ENCODE measurements around the gene LPIN2. TPM values are rescaled to one million over a fixed set of nuclear protein-coding genes. Genes with fewer than 3 reads are reported as not detected.
"Not testable (repeated sequence)": the region's sequence is repeated elsewhere in the genome, so short reads cannot be mapped to it uniquely, and the experiment has no call there.

LPIN2 gene
- total RNA-seq, 1 donor from 2014 or later = 44.9 TPM

DNA sequence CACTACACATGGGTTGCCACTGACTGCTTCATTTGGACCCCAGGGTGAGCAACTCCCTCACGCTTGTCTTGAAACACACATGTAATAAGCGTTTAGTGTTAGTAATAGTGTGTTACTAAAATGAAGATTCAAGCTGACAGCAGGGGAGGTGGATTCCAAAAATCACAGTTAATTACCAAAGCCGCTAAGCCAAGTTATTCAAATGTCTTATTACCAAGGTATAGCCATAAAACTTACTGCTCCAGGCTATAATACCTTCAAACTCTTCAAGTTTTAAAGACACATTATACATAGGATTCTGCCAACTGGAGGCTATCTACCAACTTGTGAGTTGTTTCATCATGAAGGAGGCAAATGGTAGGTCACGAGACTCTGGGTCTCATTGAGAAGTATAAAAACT is 2.9 kb downstream of the LPIN2 start:
- Mint-ChIP-seq H3K27ac (peak overlapping the region; percentile 31), H3K4me1 (peaks cover 38% of the 10 kb centered on the region), H3K4me3 (peak overlapping the region; percentile 27), H3K9me3 (no peaks in the 10 kb centered on the region), H3K36me3 (peaks cover 38% of the 10 kb centered on the region), H3K27me3 (ENCODE audit: low read depth) (no peaks in the 10 kb centered on the region)
- no peak for TF ChIP-seq CTCF (IDR thresholded peaks at IDR 0.05; ENCODE audit: unreplicated experiment)
- DNase-seq (ENCODE audit: low spot score in 2 of 2, unreplicated experiment in 2 of 2) = no peak

DNA sequence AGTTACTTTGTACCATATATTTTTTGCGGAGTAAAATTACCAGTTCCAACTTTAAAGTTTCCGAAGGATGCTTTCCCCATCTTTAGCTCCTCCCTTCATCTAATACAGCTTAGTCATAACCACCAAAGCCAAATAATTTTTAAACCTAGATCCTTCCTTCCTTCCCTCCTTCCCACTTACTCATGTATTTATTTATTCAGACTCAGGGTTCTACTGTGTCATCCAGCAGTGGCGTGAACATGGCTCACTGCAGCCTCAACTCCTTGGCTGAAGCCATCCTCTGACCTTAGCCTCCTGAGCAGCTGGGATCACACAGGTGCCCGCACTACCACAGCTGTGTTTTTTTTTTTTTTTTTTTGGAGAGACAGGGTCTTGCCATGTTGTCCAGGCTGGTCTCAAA is 4.4 kb downstream of the LPIN2 start:
- Mint-ChIP-seq H3K4me1 (peaks cover 31% of the 10 kb centered on the region), H3K36me3 (peaks cover 53% of the 10 kb centered on the region), H3K27ac (no peak overlapping the region), H3K9me3 (peaks cover 12% of the 10 kb centered on the region), H3K4me3 (no peak overlapping the region), H3K27me3 (ENCODE audit: low read depth) (no peaks in the 10 kb centered on the region)
- DNase-seq (ENCODE audit: low spot score in 2 of 2, unreplicated experiment in 2 of 2) = no peak
- no peak for TF ChIP-seq CTCF (IDR thresholded peaks at IDR 0.05; ENCODE audit: unreplicated experiment)

DNA sequence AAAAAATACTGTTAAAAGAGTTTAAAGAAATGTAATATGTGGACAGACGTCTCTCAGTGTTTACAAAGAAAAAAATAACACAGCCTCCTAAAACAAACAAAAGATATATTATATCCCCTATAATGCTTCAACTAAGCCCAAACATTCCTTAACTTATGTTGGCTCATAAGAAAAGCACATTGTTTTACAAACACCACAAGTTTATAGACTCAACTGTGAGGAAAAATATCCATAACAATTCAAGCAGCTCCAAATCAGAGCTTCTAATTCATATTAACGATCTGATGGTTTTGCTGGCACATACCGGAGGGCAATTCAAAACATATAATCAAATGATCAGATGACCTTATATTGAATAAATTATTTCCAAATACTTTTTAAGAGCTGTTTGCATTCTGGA is 5.5 kb downstream of the LPIN2 start:
- Mint-ChIP-seq H3K27ac (no peak overlapping the region), H3K9me3 (peaks cover 19% of the 10 kb centered on the region), H3K27me3 (ENCODE audit: low read depth) (no peaks in the 10 kb centered on the region), H3K36me3 (peaks cover 63% of the 10 kb centered on the region), H3K4me1 (peaks cover 29% of the 10 kb centered on the region), H3K4me3 (no peak overlapping the region)
- DNase-seq (ENCODE audit: low spot score in 2 of 2, unreplicated experiment in 2 of 2) = no peak
- no peak for TF ChIP-seq CTCF (IDR thresholded peaks at IDR 0.05; ENCODE audit: unreplicated experiment)

DNA sequence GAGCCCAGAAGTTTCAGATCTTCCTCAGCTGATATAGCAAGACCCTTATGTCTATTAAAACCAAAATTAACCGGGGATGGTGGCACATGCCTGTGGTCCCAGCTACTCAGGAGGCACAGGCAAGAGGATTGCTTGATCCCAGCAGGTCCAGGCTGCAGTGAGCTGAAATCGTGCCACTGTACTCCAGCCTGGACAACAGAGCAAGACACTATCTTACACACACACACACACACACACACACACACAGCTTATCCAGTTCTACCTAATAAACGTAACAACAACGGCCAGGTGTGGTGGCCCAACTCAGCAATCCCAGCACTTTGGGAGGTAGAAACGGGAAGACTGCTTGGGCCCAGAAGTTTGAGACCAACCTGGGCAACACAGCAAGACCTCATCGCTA is 7.5 kb downstream of the LPIN2 start:
- H3K36me3 Mint-ChIP-seq = peaks cover 74% of the 10 kb centered on the region
- peaks cover 11% of the 10 kb centered on the region for H3K4me1 Mint-ChIP-seq
- no peaks in the 10 kb centered on the region for H3K27me3 Mint-ChIP-seq (ENCODE audit: low read depth)
- no peak overlapping the region for H3K4me3 Mint-ChIP-seq
- peaks cover 38% of the 10 kb centered on the region for H3K9me3 Mint-ChIP-seq
- DNase-seq (ENCODE audit: low spot score in 2 of 2, unreplicated experiment in 2 of 2) = no peak
- no peak overlapping the region for H3K27ac Mint-ChIP-seq
- TF ChIP-seq CTCF (IDR thresholded peaks at IDR 0.05; ENCODE audit: unreplicated experiment) = no peak

DNA sequence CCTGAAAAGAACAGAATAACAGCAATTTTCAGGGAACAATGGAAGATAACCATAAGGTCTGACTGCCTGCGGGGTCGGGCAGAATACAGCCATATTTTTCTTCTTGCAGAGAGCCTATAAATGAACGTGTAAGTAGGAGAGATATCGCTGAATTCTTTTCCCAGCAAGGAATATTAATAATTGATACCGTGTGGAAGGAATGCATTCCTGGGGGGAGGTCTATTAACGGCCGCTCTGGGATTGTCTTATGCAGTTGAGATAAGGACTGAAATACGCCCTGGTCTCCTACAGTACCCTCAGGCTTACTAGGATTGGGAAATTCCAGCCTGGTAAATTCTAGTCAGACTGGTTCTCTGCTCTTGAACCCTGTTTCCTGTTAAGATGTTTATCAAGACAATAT is 9.2 kb downstream of the LPIN2 start:
- H3K4me1 Mint-ChIP-seq = peaks cover 11% of the 10 kb centered on the region
- not testable (repeated sequence) for H3K27me3 Mint-ChIP-seq (ENCODE audit: low read depth); DNase-seq (ENCODE audit: low spot score in 2 of 2, unreplicated experiment in 2 of 2); H3K27ac Mint-ChIP-seq; H3K4me3 Mint-ChIP-seq
- H3K36me3 Mint-ChIP-seq = peaks cover 68% of the 10 kb centered on the region
- H3K9me3 Mint-ChIP-seq = peaks cover 43% of the 10 kb centered on the region

DNA sequence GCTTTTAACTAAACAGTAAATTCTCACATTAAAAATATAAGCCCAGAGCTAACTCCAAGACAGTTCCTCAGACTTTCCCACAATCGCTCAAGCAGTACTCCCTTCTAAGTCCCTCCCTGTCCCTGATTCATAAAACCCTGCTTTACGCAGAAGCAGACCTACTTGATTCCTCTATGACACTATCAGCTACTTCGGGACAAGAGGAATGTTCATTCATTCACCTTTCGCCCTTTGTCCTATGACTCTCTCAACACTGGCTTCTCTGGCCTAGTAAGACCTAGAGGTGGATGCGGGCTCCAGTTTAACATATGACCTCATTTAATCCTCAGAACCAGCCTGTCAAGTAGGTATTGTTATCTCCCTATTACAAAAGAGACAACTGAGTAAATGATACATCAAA is 10.2 kb downstream of the LPIN2 start:
- no peak for TF ChIP-seq CTCF (IDR thresholded peaks at IDR 0.05; ENCODE audit: unreplicated experiment)
- no peak overlapping the region for H3K4me3 Mint-ChIP-seq
- peaks cover 21% of the 10 kb centered on the region for H3K4me1 Mint-ChIP-seq
- peaks cover 43% of the 10 kb centered on the region for H3K9me3 Mint-ChIP-seq
- H3K27me3 Mint-ChIP-seq (ENCODE audit: low read depth) = no peaks in the 10 kb centered on the region
- H3K36me3 Mint-ChIP-seq = peaks cover 63% of the 10 kb centered on the region
- H3K27ac Mint-ChIP-seq = peak overlapping the region; percentile 17
- no peak for DNase-seq (ENCODE audit: low spot score in 2 of 2, unreplicated experiment in 2 of 2)
